ENCODE measurements around the gene DIAPH1.

DIAPH1 gene

DNA sequence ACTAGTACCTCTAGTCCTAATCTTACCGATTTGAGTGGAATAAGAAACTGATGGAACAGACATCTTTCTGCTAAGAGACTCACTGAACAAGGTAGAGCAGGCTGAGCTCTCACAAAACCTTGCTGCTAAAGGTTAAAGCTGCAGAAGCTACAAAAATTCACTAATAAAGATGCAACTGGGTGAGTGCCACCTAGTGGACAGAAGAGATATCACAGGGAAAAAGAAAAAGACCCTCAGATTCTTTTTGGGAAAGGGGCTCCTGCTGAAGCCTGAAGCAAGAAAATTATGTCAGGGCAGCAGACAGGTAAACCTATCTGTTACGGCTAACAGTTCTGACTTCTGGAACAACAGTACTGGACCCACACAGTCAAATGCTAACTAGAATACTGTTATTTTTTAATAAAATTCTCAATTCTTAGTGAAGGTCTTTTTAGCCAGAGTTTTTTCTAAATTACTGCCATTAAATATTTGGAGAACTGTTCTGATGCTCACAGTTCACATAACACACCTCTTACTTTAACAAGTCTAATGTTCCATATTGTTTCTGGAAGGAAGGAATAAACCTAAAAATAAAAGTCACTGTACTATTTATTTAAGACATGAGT lies 51.2 kb downstream of the DIAPH1 start:
- no peak overlapping the region for H3K9ac ChIP-seq (ENCODE audit: low read depth in 1 of 2, low read length in 2 of 2)
- H3K4me1 ChIP-seq (ENCODE audit: control insufficient read depth in 1 of 2, insufficient read depth in 2 of 2, low read length in 2 of 2) = no peaks in the 10 kb centered on the region
- peaks cover 31 to 65% of the 10 kb centered on the region in 2 donors for H3K36me3 ChIP-seq (ENCODE audit: control insufficient read depth in 1 of 2, insufficient read depth in 2 of 2, low read length in 2 of 2)
- no peaks in the 10 kb centered on the region for H3K27me3 ChIP-seq (ENCODE audit: control insufficient read depth in 1 of 2, insufficient read depth in 2 of 2, low read length in 2 of 2)
- no peaks in the 10 kb centered on the region for H3K9me3 ChIP-seq (ENCODE audit: control insufficient read depth in 1 of 2, low read length in 2 of 2)
- H3K27ac ChIP-seq (ENCODE audit: low read depth, low read length) = no peak overlapping the region
- no peak overlapping the region for H3K4me3 ChIP-seq (ENCODE audit: low read depth in 1 of 2, low read length in 2 of 2)

DNA sequence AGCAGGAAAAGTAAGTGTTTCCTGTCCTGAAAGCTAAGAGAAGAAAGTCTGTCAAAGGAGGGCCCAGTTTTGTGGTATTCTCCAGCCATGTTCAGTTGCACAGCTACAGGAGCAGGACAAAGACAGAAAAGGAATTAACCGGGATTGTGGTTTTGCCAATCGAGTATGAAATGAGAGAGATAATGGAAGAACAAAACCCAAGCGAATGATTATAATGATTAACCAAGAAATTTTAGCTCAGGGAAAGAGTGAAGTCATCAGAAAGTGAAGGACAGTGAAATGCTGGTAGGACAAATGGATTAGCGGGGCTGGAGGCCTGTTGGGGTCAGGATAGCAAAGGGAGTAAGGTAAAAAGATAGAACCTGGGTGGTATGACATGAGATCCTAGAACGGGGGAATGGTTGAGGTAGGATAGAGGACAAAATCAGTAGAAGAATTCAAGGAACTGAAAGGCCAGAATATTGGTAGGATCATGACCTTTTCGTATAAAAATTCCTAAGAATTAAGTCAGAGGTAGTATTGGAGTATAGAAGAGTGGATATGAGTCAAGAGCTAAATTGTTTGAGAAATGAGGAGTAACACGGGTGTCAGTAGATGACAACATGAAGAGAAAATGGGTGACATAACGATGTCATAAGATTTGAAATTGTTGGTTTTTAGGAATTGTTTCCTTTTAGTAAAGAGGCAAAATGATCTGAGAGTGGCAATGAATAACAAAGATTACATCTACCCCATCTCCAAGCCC lies 52.8 kb downstream of the DIAPH1 start:
- Histone ChIP-seq H3K36me3 (ENCODE audit: control insufficient read depth in 1 of 2, insufficient read depth in 2 of 2, low read length in 2 of 2) (peaks cover 33 to 52% of the 10 kb centered on the region in 2 donors), H3K27me3 (ENCODE audit: control insufficient read depth in 1 of 2, insufficient read depth in 2 of 2, low read length in 2 of 2) (no peaks in the 10 kb centered on the region), H3K27ac (ENCODE audit: low read depth, low read length) (no peak overlapping the region), H3K9ac (ENCODE audit: low read depth in 1 of 2, low read length in 2 of 2) (no peak overlapping the region), H3K9me3 (ENCODE audit: control insufficient read depth in 1 of 2, low read length in 2 of 2) (no peaks in the 10 kb centered on the region), H3K4me1 (ENCODE audit: control insufficient read depth in 1 of 2, insufficient read depth in 2 of 2, low read length in 2 of 2) (no peaks in the 10 kb centered on the region), H3K4me3 (ENCODE audit: low read depth in 1 of 2, low read length in 2 of 2) (no peak overlapping the region)

GRCh38 chr5:141564216-141564692 lies 54.5 kb downstream of the DIAPH1 start:
- no peaks in the 10 kb centered on the region for H3K27me3 ChIP-seq (ENCODE audit: control insufficient read depth in 1 of 2, insufficient read depth in 2 of 2, low read length in 2 of 2)
- peaks cover 0 to 11% of the 10 kb centered on the region in 2 donors for H3K4me1 ChIP-seq (ENCODE audit: control insufficient read depth in 1 of 2, insufficient read depth in 2 of 2, low read length in 2 of 2)
- H3K27ac ChIP-seq (ENCODE audit: low read depth, low read length) = no peak overlapping the region
- no peaks in the 10 kb centered on the region for H3K9me3 ChIP-seq (ENCODE audit: control insufficient read depth in 1 of 2, low read length in 2 of 2)
- H3K9ac ChIP-seq (ENCODE audit: low read depth in 1 of 2, low read length in 2 of 2) = no peak overlapping the region
- peaks cover 27 to 50% of the 10 kb centered on the region in 2 donors for H3K36me3 ChIP-seq (ENCODE audit: control insufficient read depth in 1 of 2, insufficient read depth in 2 of 2, low read length in 2 of 2)
- H3K4me3 ChIP-seq (ENCODE audit: low read depth in 1 of 2, low read length in 2 of 2) = no peak overlapping the region

GRCh38 chr5:141560725-141561483 lies 57.9 kb downstream of the DIAPH1 start:
- no peaks in the 10 kb centered on the region for H3K27me3 ChIP-seq (ENCODE audit: control insufficient read depth in 1 of 2, insufficient read depth in 2 of 2, low read length in 2 of 2)
- peaks cover 19 to 33% of the 10 kb centered on the region in 2 donors for H3K36me3 ChIP-seq (ENCODE audit: control insufficient read depth in 1 of 2, insufficient read depth in 2 of 2, low read length in 2 of 2)
- H3K9me3 ChIP-seq (ENCODE audit: control insufficient read depth in 1 of 2, low read length in 2 of 2) = no peaks in the 10 kb centered on the region
- H3K27ac ChIP-seq (ENCODE audit: low read depth, low read length) = peak overlapping the region; percentile 47
- peaks cover 0 to 12% of the 10 kb centered on the region in 2 donors for H3K4me1 ChIP-seq (ENCODE audit: control insufficient read depth in 1 of 2, insufficient read depth in 2 of 2, low read length in 2 of 2)
- H3K9ac ChIP-seq (ENCODE audit: low read depth in 1 of 2, low read length in 2 of 2) = no peak overlapping the region
- no peak overlapping the region for H3K4me3 ChIP-seq (ENCODE audit: low read depth in 1 of 2, low read length in 2 of 2)

GRCh38 chr5:141560151-141560550 lies 58.6 kb downstream of the DIAPH1 start:
- Histone ChIP-seq H3K4me3 (ENCODE audit: low read depth in 1 of 2, low read length in 2 of 2) (no peak overlapping the region), H3K27me3 (ENCODE audit: control insufficient read depth in 1 of 2, insufficient read depth in 2 of 2, low read length in 2 of 2) (no peaks in the 10 kb centered on the region), H3K27ac (ENCODE audit: low read depth, low read length) (peak overlapping the region; percentile 47), H3K4me1 (ENCODE audit: control insufficient read depth in 1 of 2, insufficient read depth in 2 of 2, low read length in 2 of 2) (peaks cover 0 to 12% of the 10 kb centered on the region in 2 donors), H3K9ac (ENCODE audit: low read depth in 1 of 2, low read length in 2 of 2) (no peak overlapping the region), H3K36me3 (ENCODE audit: control insufficient read depth in 1 of 2, insufficient read depth in 2 of 2, low read length in 2 of 2) (peaks cover 19 to 33% of the 10 kb centered on the region in 2 donors), H3K9me3 (ENCODE audit: control insufficient read depth in 1 of 2, low read length in 2 of 2) (no peaks in the 10 kb centered on the region)

- H3K36me3 ChIP-seq (ENCODE audit: control insufficient read depth in 1 of 2, insufficient read depth in 2 of 2, low read length in 2 of 2) = peaks cover 19 to 38% of the 10 kb centered on the region in 2 donors
- no peak overlapping the region for H3K27ac ChIP-seq (ENCODE audit: low read depth, low read length)
- no peaks in the 10 kb centered on the region for H3K27me3 ChIP-seq (ENCODE audit: control insufficient read depth in 1 of 2, insufficient read depth in 2 of 2, low read length in 2 of 2)
- H3K4me1 ChIP-seq (ENCODE audit: control insufficient read depth in 1 of 2, insufficient read depth in 2 of 2, low read length in 2 of 2) = peaks cover 0 to 12% of the 10 kb centered on the region in 2 donors
- H3K9me3 ChIP-seq (ENCODE audit: control insufficient read depth in 1 of 2, low read length in 2 of 2) = no peaks in the 10 kb centered on the region
- no peak overlapping the region for H3K4me3 ChIP-seq (ENCODE audit: low read depth in 1 of 2, low read length in 2 of 2)
- no peak overlapping the region for H3K9ac ChIP-seq (ENCODE audit: low read depth in 1 of 2, low read length in 2 of 2)
These were observed 59.3 kb downstream of the DIAPH1 start for GRCh38 chr5:141559461-141559860.

- H3K4me1 ChIP-seq (ENCODE audit: control insufficient read depth in 1 of 2, insufficient read depth in 2 of 2, low read length in 2 of 2) = peaks cover 0 to 12% of the 10 kb centered on the region in 2 donors
- peaks cover 13 to 30% of the 10 kb centered on the region in 2 donors for H3K36me3 ChIP-seq (ENCODE audit: control insufficient read depth in 1 of 2, insufficient read depth in 2 of 2, low read length in 2 of 2)
- no peaks in the 10 kb centered on the region for H3K9me3 ChIP-seq (ENCODE audit: control insufficient read depth in 1 of 2, low read length in 2 of 2)
- no peaks in the 10 kb centered on the region for H3K27me3 ChIP-seq (ENCODE audit: control insufficient read depth in 1 of 2, insufficient read depth in 2 of 2, low read length in 2 of 2)
- no peak overlapping the region for H3K27ac ChIP-seq (ENCODE audit: low read depth, low read length)
- no peak overlapping the region for H3K9ac ChIP-seq (ENCODE audit: low read depth in 1 of 2, low read length in 2 of 2)
- no peak overlapping the region for H3K4me3 ChIP-seq (ENCODE audit: low read depth in 1 of 2, low read length in 2 of 2)
These were observed 60.6 kb downstream of the DIAPH1 start for GRCh38 chr5:141558150-141558549.

DNA sequence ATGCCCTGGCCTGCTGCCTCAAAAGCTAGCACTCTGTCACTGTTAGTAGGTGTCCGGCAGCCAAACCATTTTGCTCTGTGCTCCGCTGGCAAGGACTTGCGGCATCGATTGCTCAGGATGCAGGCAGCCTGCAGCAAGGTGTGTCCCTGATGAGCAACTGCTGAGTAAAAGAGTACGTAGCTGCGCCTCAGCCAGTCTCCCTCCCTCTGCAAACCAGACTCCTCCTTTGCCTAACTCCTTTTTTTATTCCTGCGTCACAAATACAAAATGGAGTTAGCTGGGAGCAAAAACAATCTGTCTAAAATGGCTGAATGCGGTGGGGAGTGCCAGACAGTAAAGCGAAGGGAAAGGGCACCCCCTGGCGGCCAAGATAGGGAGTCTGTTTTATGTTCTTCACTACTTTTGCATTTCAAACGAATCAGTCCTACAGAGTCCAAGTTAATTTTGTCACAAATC lies 61.1 kb downstream of the DIAPH1 start:
- H3K27ac ChIP-seq (ENCODE audit: low read depth, low read length) = no peak overlapping the region
- H3K9me3 ChIP-seq (ENCODE audit: control insufficient read depth in 1 of 2, low read length in 2 of 2) = no peaks in the 10 kb centered on the region
- H3K9ac ChIP-seq (ENCODE audit: low read depth in 1 of 2, low read length in 2 of 2) = no peak overlapping the region
- H3K4me1 ChIP-seq (ENCODE audit: control insufficient read depth in 1 of 2, insufficient read depth in 2 of 2, low read length in 2 of 2) = peaks cover 0 to 12% of the 10 kb centered on the region in 2 donors
- H3K4me3 ChIP-seq (ENCODE audit: low read depth in 1 of 2, low read length in 2 of 2) = peak overlapping the region in 1 of 2 donors; percentile 19
- H3K36me3 ChIP-seq (ENCODE audit: control insufficient read depth in 1 of 2, insufficient read depth in 2 of 2, low read length in 2 of 2) = peaks cover 10 to 25% of the 10 kb centered on the region in 2 donors
- no peaks in the 10 kb centered on the region for H3K27me3 ChIP-seq (ENCODE audit: control insufficient read depth in 1 of 2, insufficient read depth in 2 of 2, low read length in 2 of 2)

DNA sequence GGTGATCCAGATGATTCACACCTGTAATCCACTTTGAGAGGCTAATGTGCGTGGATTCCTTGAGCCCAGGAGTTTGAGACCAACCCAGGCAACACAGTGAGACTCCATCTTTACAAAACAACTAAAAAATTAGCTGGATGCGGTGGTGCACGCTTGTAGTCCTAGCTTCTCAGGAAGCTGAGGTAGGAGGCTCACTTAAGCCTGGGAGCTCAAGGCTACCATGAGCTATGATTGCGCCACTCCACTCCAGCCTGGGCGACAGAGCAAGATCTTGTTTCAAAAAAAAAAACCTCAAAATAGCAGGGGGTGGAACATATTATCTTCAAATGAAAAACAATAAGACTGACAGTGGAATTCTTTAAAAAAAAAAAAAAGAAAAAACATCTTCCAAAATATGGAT lies 70.9 kb downstream of the DIAPH1 start:
- H3K9me3 ChIP-seq (ENCODE audit: control insufficient read depth in 1 of 2, low read length in 2 of 2) = peaks cover 11 to 16% of the 10 kb centered on the region in 2 donors
- H3K4me1 ChIP-seq (ENCODE audit: control insufficient read depth in 1 of 2, insufficient read depth in 2 of 2, low read length in 2 of 2) = no peaks in the 10 kb centered on the region
- H3K36me3 ChIP-seq (ENCODE audit: control insufficient read depth in 1 of 2, insufficient read depth in 2 of 2, low read length in 2 of 2) = peaks cover 20 to 34% of the 10 kb centered on the region in 2 donors
- H3K27ac ChIP-seq (ENCODE audit: low read depth, low read length) = no peak overlapping the region
- H3K9ac ChIP-seq (ENCODE audit: low read depth in 1 of 2, low read length in 2 of 2) = no peak overlapping the region
- no peaks in the 10 kb centered on the region for H3K27me3 ChIP-seq (ENCODE audit: control insufficient read depth in 1 of 2, insufficient read depth in 2 of 2, low read length in 2 of 2)
- no peak overlapping the region for H3K4me3 ChIP-seq (ENCODE audit: low read depth in 1 of 2, low read length in 2 of 2)

GRCh38 chr5:141547488-141547887 lies 71.3 kb downstream of the DIAPH1 start:
- no peak overlapping the region for H3K4me3 ChIP-seq (ENCODE audit: low read depth in 1 of 2, low read length in 2 of 2)

More at GRCh38 chr5:141547488-141547887, 71.3 kb downstream of the DIAPH1 start:
- Histone ChIP-seq H3K36me3 (ENCODE audit: control insufficient read depth in 1 of 2, insufficient read depth in 2 of 2, low read length in 2 of 2) (peaks cover 20 to 34% of the 10 kb centered on the region in 2 donors), H3K27ac (ENCODE audit: low read depth, low read length) (no peak overlapping the region), H3K9ac (ENCODE audit: low read depth in 1 of 2, low read length in 2 of 2) (no peak overlapping the region), H3K9me3 (ENCODE audit: control insufficient read depth in 1 of 2, low read length in 2 of 2) (peaks cover 11 to 16% of the 10 kb centered on the region in 2 donors), H3K27me3 (ENCODE audit: control insufficient read depth in 1 of 2, insufficient read depth in 2 of 2, low read length in 2 of 2) (no peaks in the 10 kb centered on the region), H3K4me1 (ENCODE audit: control insufficient read depth in 1 of 2, insufficient read depth in 2 of 2, low read length in 2 of 2) (no peaks in the 10 kb centered on the region)

Data from duodenal mucosa (tissue), 2 donors.